Kidney (tissue), 2 donors: ENCODE results near the gene MYOZ1. TPM values are rescaled to one million over a fixed set of nuclear protein-coding genes. Genes with fewer than 3 reads are reported as not detected.

Source experiments
- polyA plus RNA-seq: library from polyadenylated mRNA; stranded (reverse); fragments of 350-450 nt; fragmentation: Illumina TruSeq; extraction: RNeasy Lipid Tissue Mini Kit (QIAGEN cat#74804); gene quantifications from one replicate; pipeline ENCODE4 v1.2.3, GENCODE V29; 2014; ENCODE audit warnings: low read depth, low replicate concordance; ENCODE audit not compliant: insufficient read depth
- total RNA-seq: library from RNA; stranded (reverse); fragmentation: NEBNext Ultra II Directional; extraction: Animal tissue kit (Norgen Biotek cat#: 25700); gene quantifications from one replicate; pipeline ENCODE4 v1.2.1, GENCODE V29; 2021
- donor health status: DM: yes; HTN: yes; CAD: no.

MYOZ1 gene
- total and polyA plus RNA-seq, 2 donors from 2014 or later: 3.5 to 9.2 TPM

Other genes starting within 250 kb of the MYOZ1 start
- 200 TPM for gene ANXA7, start 227.4 kb downstream of the MYOZ1 start, total RNA-seq
- 129 TPM for gene ANXA7, start 227.4 kb downstream of the MYOZ1 start, polyA plus RNA-seq
- gene MSS51, start 207.9 kb downstream of the MYOZ1 start, total RNA-seq: 2.4 TPM
- 0.95 TPM for gene MSS51, start 207.9 kb downstream of the MYOZ1 start, polyA plus RNA-seq
- 36.1 TPM for gene PPP3CB, start 145.4 kb downstream of the MYOZ1 start, total RNA-seq
- 26.8 TPM for gene PPP3CB, start 145.4 kb downstream of the MYOZ1 start, polyA plus RNA-seq
- gene USP54, start 50.1 kb downstream of the MYOZ1 start, total RNA-seq: 46.9 TPM
- gene USP54, start 50.1 kb downstream of the MYOZ1 start, polyA plus RNA-seq: 5.8 TPM
- 0.38 TPM for gene SYNPO2L, start 14.6 kb upstream of the MYOZ1 start, total RNA-seq
- 0.15 TPM for gene SYNPO2L, start 14.6 kb upstream of the MYOZ1 start, polyA plus RNA-seq
- 9.9 TPM for gene AGAP5, start 56.6 kb upstream of the MYOZ1 start, total RNA-seq
- gene AGAP5, start 56.6 kb upstream of the MYOZ1 start, polyA plus RNA-seq: 3.8 TPM
- gene SEC24C, start 102.9 kb upstream of the MYOZ1 start, total RNA-seq: 66.9 TPM
- gene SEC24C, start 102.9 kb upstream of the MYOZ1 start, polyA plus RNA-seq: 39.2 TPM
- 23.4 TPM for gene CHCHD1, start 140.6 kb upstream of the MYOZ1 start, total RNA-seq
- 105 TPM for gene CHCHD1, start 140.6 kb upstream of the MYOZ1 start, polyA plus RNA-seq
- gene ZSWIM8, start 144.1 kb upstream of the MYOZ1 start, total RNA-seq: 91.8 TPM
- gene ZSWIM8, start 144.1 kb upstream of the MYOZ1 start, polyA plus RNA-seq: 96.7 TPM
- 42.6 TPM for gene NDST2, start 170.1 kb upstream of the MYOZ1 start, total RNA-seq
- 11.7 TPM for gene NDST2, start 170.1 kb upstream of the MYOZ1 start, polyA plus RNA-seq
- 29.1 TPM for gene CAMK2G, start 233.1 kb upstream of the MYOZ1 start, total RNA-seq
- gene CAMK2G, start 233.1 kb upstream of the MYOZ1 start, polyA plus RNA-seq: 21.0 TPM